Retinal pigment epithelial cell (primary cell): ENCODE results near the gene CAMKMT.

Source experiments
- DNase-seq: peaks from one replicate; pipeline ENCODE4 v3.0.0-alpha.2; 2010; ENCODE audit warnings: low read depth
- H3K4me3 ChIP-seq: 2 replicates; pipeline ENCODE4 v1.5.1; 2011; ENCODE audit warnings: mild to moderate bottlenecking, low read length, control low read depth, moderate library complexity
- CTCF ChIP-seq: conservative IDR thresholded peaks from 2 replicates; pipeline ENCODE4 v1.5.1; 2011; ENCODE audit warnings: low read depth, low read length, control low read depth, inconsistent platforms

The CAMKMT gene

GRCh38 chr2:44672431-44672830 is 310.7 kb downstream of the CAMKMT start:
- TF ChIP-seq CTCF = no peak
- H3K4me3 ChIP-seq = no peak overlapping the region
- DNase-seq = no peak

- DNase-seq = no peak
- TF ChIP-seq CTCF = no peak
- H3K4me3 ChIP-seq = no peak overlapping the region
Observed at GRCh38 chr2:44674473-44675284, 312.9 kb downstream of the CAMKMT start.

- no peak for DNase-seq
- no peak for TF ChIP-seq CTCF
Observed at GRCh38 chr2:44676379-44676778, 314.6 kb downstream of the CAMKMT start.

GRCh38 chr2:44679584-44679983 is 317.8 kb downstream of the CAMKMT start:
- H3K4me3 ChIP-seq = no peak overlapping the region
- no peak for DNase-seq
- no peak for TF ChIP-seq CTCF

More at GRCh38 chr2:44676379-44676778, 314.6 kb downstream of the CAMKMT start:
- no peak overlapping the region for H3K4me3 ChIP-seq

- no peak for DNase-seq
- H3K4me3 ChIP-seq = no peak overlapping the region
- TF ChIP-seq CTCF = no peak
Observed at GRCh38 chr2:44679990-44680389, 318.2 kb downstream of the CAMKMT start.

GRCh38 chr2:44680424-44680971 is 318.8 kb downstream of the CAMKMT start:
- DNase-seq = peak; percentile 51
- H3K4me3 ChIP-seq = no peak overlapping the region
- TF ChIP-seq CTCF = no peak
